Psoas muscle (tissue), 8 donors: Measurements from ENCODE around the gene GALNT14. TPM values are rescaled to one million over a fixed set of nuclear protein-coding genes. Genes with fewer than 3 reads are reported as not detected.

Experiments
- ATAC-seq, 4 donors: fragments of 200-7000 bp; cut with Tn5 transposase; one replicate each; pipeline ENCODE4 v1.9.1; 2020; ENCODE audit warnings: moderate library complexity in 3 of 4, mild to moderate bottlenecking in 2 of 4
- DNase-seq, 2 donors: peaks; one replicate each; pipeline ENCODE4 v3.0.0-alpha.2; 2020
- H3K27ac ChIP-seq: fragments of 200-600 bp; one replicate; pipeline ENCODE4 v1.8.0; 2022
- H3K27me3 ChIP-seq, 3 donors: fragments of 200-600 bp in 1 of 3; one replicate each; pipeline versions ENCODE4 v1.6.1 to v1.8.0; 2013 to 2022; ENCODE audit warnings: low read length in 2 of 3, mild to moderate bottlenecking in 2 of 3, moderate library complexity in 1 of 3; ENCODE audit not compliant: insufficient read depth in 3 of 3
- H3K36me3 ChIP-seq, 2 donors: fragments of 200-600 bp in 1 of 2; one replicate each; pipeline versions ENCODE4 v1.6.1 to v1.8.0; 2013 to 2022; ENCODE audit warnings: low read depth in 1 of 2, mild to moderate bottlenecking in 1 of 2, moderate library complexity in 1 of 2; ENCODE audit not compliant: insufficient read depth in 1 of 2
- H3K4me1 ChIP-seq: fragments of 200-600 bp; one replicate; pipeline ENCODE4 v1.8.0; 2022
- H3K4me3 ChIP-seq: fragments of 200-600 bp; one replicate; pipeline ENCODE4 v1.8.0; 2022; ENCODE audit warnings: mild to moderate bottlenecking
- H3K9me3 ChIP-seq: fragments of 200-600 bp; one replicate; pipeline ENCODE4 v1.8.0; 2022
- WGBS, 3 donors: extraction: QIAGEN DNeasy Blood & Tissue Kit; methylation state at CpG; one replicate each; pipeline versions ENCODE4 v1.1.6 to v1.1.7; 2013; 5-methylcytosine and 5-hydroxymethylcytosine counted together
- intact Hi-C, 2 donors: fragments of 100-400 bp; cut with DNase I; formaldehyde crosslinking; loops; one replicate each; pipeline versions ENCODE4 v1.11.0 to v1.14.2; 2022
- polyA plus RNA-seq, 3 donors: library from polyadenylated mRNA; stranded (reverse); fragments of 200-250 nt; gene quantifications; one replicate each; pipeline ENCODE4 v1.2.3, GENCODE V29; 2013
- total RNA-seq, 4 donors: library from RNA; stranded (reverse); fragmentation: NEBNext Ultra II Directional in 2 of 4; extraction: Animal tissue kit (Norgen Biotek cat#: 25700) in 2 of 4; gene quantifications; one replicate each; pipeline versions ENCODE4 v1.2.1 to v1.2.4, GENCODE V29; 2021 to 2023
- TF ChIP-seq, protein P1 (sequence below): fragments of 200-600 bp; IDR thresholded peaks from one replicate; pipeline ENCODE4 v1.8.0; 2022; ENCODE audit warnings: antibody characterized with exemption
- donor health status: healthy with polysubstance abuse.
- donor health status: DM: no; HTN: no; CAD: no; lungs with moderate emphysema.
- donor health status: Bipolar disorder and iron deficiency.
- donor health status: healthy.
- donor health status: DM: yes; HTN: yes; CAD: no.
- donor health status: DM: no; HTN: no; CAD: no.
- donor health status: DM: no; HTN: no; CAD: no.
- donor health status: DM: yes; HTN: yes; CAD: no.

GALNT14 gene
- total and polyA plus RNA-seq, 7 donors: 0.13 to 0.54 (median 0.24) TPM; not detected in 1

GRCh38 chr2:31125918-31126695 is 12.1 kb downstream of the GALNT14 start:
- intact Hi-C loops: no loop called here
- Histone ChIP-seq H3K4me3 (no peak overlapping the region), H3K27ac (no peak overlapping the region), H3K36me3 (no peaks in the 10 kb centered on the region), H3K4me1 (no peaks in the 10 kb centered on the region), H3K9me3 (no peaks in the 10 kb centered on the region), H3K27me3 (no peaks in the 10 kb centered on the region)
- DNase-seq: no peak
- no peak for ATAC-seq
- TF ChIP-seq, protein P1, sequence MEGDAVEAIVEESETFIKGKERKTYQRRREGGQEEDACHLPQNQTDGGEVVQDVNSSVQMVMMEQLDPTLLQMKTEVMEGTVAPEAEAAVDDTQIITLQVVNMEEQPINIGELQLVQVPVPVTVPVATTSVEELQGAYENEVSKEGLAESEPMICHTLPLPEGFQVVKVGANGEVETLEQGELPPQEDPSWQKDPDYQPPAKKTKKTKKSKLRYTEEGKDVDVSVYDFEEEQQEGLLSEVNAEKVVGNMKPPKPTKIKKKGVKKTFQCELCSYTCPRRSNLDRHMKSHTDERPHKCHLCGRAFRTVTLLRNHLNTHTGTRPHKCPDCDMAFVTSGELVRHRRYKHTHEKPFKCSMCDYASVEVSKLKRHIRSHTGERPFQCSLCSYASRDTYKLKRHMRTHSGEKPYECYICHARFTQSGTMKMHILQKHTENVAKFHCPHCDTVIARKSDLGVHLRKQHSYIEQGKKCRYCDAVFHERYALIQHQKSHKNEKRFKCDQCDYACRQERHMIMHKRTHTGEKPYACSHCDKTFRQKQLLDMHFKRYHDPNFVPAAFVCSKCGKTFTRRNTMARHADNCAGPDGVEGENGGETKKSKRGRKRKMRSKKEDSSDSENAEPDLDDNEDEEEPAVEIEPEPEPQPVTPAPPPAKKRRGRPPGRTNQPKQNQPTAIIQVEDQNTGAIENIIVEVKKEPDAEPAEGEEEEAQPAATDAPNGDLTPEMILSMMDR: no peak
- 75 to 80% (median 78%) methylated on average over 6 of the region's 6 CpGs for WGBS, 3 donors

DNA sequence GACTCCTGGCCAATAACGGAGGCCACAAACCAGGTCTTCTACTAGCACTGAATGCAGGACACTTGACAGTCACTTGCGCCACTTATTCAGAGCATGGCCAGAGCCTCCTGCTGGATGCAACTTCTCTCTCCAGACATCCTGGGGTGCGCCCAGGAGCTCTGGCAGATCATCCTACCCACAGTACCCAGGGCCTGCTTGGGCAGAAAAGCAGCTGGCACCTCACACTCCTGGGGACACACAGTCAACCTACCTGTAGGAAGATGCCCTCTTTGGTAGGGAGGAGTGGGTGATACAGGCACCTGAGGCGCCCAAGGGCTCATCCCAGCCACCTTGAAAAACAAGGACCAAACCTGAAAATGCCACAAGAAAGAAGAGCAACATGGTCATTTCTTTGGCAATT is 13.3 kb downstream of the GALNT14 start:
- Histone ChIP-seq H3K27ac (no peak overlapping the region), H3K9me3 (no peaks in the 10 kb centered on the region), H3K4me3 (no peak overlapping the region), H3K4me1 (no peaks in the 10 kb centered on the region), H3K36me3 (no peaks in the 10 kb centered on the region), H3K27me3 (no peaks in the 10 kb centered on the region)
- WGBS, 3 donors: 94 to 98% (median 97%) methylated on average over 4 of the region's 4 CpGs
- TF ChIP-seq, protein P1: no peak
- intact Hi-C loops: no loop called here
- DNase-seq (no peak), ATAC-seq (no peak)

GRCh38 chr2:31122133-31122532 is 16.1 kb downstream of the GALNT14 start:
- TF ChIP-seq, protein P1: no peak
- WGBS, 3 donors: 92 to 94% (median 93%) methylated on average over 9 of the region's 9 CpGs
- no peaks in the 10 kb centered on the region for H3K4me1 ChIP-seq
- no peak for ATAC-seq
- no peak for DNase-seq
- intact Hi-C loops: no loop called here
- no peak overlapping the region for H3K27ac ChIP-seq
- no peaks in the 10 kb centered on the region for H3K36me3 ChIP-seq
- no peaks in the 10 kb centered on the region for H3K27me3 ChIP-seq
- no peak overlapping the region for H3K4me3 ChIP-seq
- H3K9me3 ChIP-seq: no peaks in the 10 kb centered on the region

GRCh38 chr2:31113765-31114164 is 24.5 kb downstream of the GALNT14 start:
- ATAC-seq: no peak
- Histone ChIP-seq H3K36me3 (no peaks in the 10 kb centered on the region), H3K27me3 (peaks cover 0 to 5% (median 0%) of the 10 kb centered on the region in 3 donors), H3K27ac (no peak overlapping the region), H3K4me1 (no peaks in the 10 kb centered on the region), H3K9me3 (no peaks in the 10 kb centered on the region), H3K4me3 (no peak overlapping the region)
- TF ChIP-seq, protein P1: no peak
- no peak for DNase-seq
- intact Hi-C loops: no loop called here

DNA sequence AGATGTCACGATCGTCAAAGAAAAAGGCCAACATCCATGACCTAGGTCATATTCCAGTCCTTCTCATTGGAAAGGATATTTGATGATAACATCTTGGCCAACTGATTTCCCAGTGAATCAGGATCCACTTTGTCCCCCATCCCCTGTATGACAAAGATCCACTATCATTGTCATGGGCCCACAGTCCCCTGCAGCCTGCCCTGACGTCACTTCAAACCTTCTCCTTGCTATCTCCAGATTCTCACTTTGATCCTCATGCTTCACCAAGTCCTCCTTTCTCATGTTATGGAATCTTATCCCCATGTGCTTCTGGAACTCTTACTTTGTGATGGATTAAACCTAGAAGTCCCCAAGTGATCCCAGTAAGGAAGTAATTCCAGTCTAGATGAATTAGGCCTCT is 25.7 kb downstream of the GALNT14 start:
- 79 to 93% (median 88%) methylated on average over 3 of the region's 3 CpGs for WGBS, 3 donors
- H3K27ac ChIP-seq: no peak overlapping the region
- DNase-seq: no peak
- no peak overlapping the region for H3K4me3 ChIP-seq
- TF ChIP-seq, protein P1: no peak
- H3K27me3 ChIP-seq: peaks cover 0 to 5% (median 0%) of the 10 kb centered on the region in 3 donors
- H3K36me3 ChIP-seq: no peaks in the 10 kb centered on the region
- H3K9me3 ChIP-seq: no peaks in the 10 kb centered on the region
- intact Hi-C loops: no loop called here
- H3K4me1 ChIP-seq: no peaks in the 10 kb centered on the region
- no peak for ATAC-seq
